ENCODE measurements around the gene SH3BP4. TPM values are rescaled to one million over a fixed set of nuclear protein-coding genes. Genes with fewer than 3 reads are reported as not detected.

Gene SH3BP4
- total RNA-seq, 4 donors from 2014 or later: 11.0 to 22.9 (median 18.7) TPM

- 52 to 62% methylated on average over 13 to 14 of the region's 30 CpGs for WGBS, 2 donors
- intact Hi-C loops (cut with DNase I): no loop called here
- Histone ChIP-seq H3K9me3 (no peaks in the 10 kb centered on the region), H3K36me3 (no peaks in the 10 kb centered on the region), H3K27me3 (no peaks in the 10 kb centered on the region), H3K27ac (no peak overlapping the region), H3K4me3 (no peak overlapping the region), H3K4me1 (peaks cover 8 to 46% (median 16%) of the 10 kb centered on the region in 3 donors)
- no peak for DNase-seq
- TF ChIP-seq CTCF (IDR thresholded peaks at IDR 0.05) (no peak), POLR2A (IDR thresholded peaks at IDR 0.05) (no peak)
These were observed 22.9 kb downstream of the SH3BP4 start for GRCh38 chr2:234974501-234975385.

- no peak overlapping the region for H3K4me3 ChIP-seq
- H3K4me1 ChIP-seq: peaks cover 10 to 44% (median 11%) of the 10 kb centered on the region in 3 donors
- no peak for DNase-seq
- H3K9me3 ChIP-seq: no peaks in the 10 kb centered on the region
- H3K27me3 ChIP-seq: no peaks in the 10 kb centered on the region
- intact Hi-C loops (cut with DNase I): no loop called here
- H3K27ac ChIP-seq: no peak overlapping the region
- no peaks in the 10 kb centered on the region for H3K36me3 ChIP-seq
- TF ChIP-seq POLR2A (IDR thresholded peaks at IDR 0.05) (no peak), CTCF (IDR thresholded peaks at IDR 0.05) (no peak)
- 88 to 100% methylated on average over 1 of the region's 1 CpG for WGBS, 2 donors
These were observed 23.8 kb downstream of the SH3BP4 start for GRCh38 chr2:234975611-234976010.

- Histone ChIP-seq H3K36me3 (no peaks in the 10 kb centered on the region), H3K4me3 (no peak overlapping the region), H3K9me3 (no peaks in the 10 kb centered on the region), H3K27me3 (no peaks in the 10 kb centered on the region), H3K27ac (no peak overlapping the region), H3K4me1 (peaks cover 19 to 50% (median 20%) of the 10 kb centered on the region in 3 donors)
- 76 to 93% methylated on average over 14 to 15 of the region's 18 CpGs for WGBS, 2 donors
- intact Hi-C loops (cut with DNase I): no loop called here
- TF ChIP-seq POLR2A (IDR thresholded peaks at IDR 0.05) (no peak), CTCF (IDR thresholded peaks at IDR 0.05) (no peak)
- no peak for DNase-seq
These were observed 24.8 kb downstream of the SH3BP4 start for GRCh38 chr2:234976479-234977227.

- H3K27ac ChIP-seq: no peak overlapping the region
- no peaks in the 10 kb centered on the region for H3K36me3 ChIP-seq
- no peak for DNase-seq
- intact Hi-C loops (cut with DNase I): no loop called here
- 78 to 79% methylated on average over 8 to 10 of the region's 12 CpGs for WGBS, 2 donors
- H3K4me1 ChIP-seq: peaks cover 19 to 56% (median 25%) of the 10 kb centered on the region in 3 donors
- H3K27me3 ChIP-seq: no peaks in the 10 kb centered on the region
- no peaks in the 10 kb centered on the region for H3K9me3 ChIP-seq
- no peak for TF ChIP-seq POLR2A (IDR thresholded peaks at IDR 0.05)
- no peak for TF ChIP-seq CTCF (IDR thresholded peaks at IDR 0.05)
- H3K4me3 ChIP-seq: no peak overlapping the region
These were observed 25.4 kb downstream of the SH3BP4 start for GRCh38 chr2:234977228-234977679.

Data from esophagus squamous epithelium (tissue), 5 donors.